GM18517 (cell line): ENCODE results near the gene EPHB3.

Source experiments
- ATAC-seq: cut with Tn5 transposase; IDR thresholded peaks from one replicate; pipeline ENCODE4 v1.9.1; 2021; ENCODE audit warnings: mild to moderate bottlenecking, moderate library complexity; ENCODE audit not compliant: unreplicated experiment

Gene EPHB3

DNA sequence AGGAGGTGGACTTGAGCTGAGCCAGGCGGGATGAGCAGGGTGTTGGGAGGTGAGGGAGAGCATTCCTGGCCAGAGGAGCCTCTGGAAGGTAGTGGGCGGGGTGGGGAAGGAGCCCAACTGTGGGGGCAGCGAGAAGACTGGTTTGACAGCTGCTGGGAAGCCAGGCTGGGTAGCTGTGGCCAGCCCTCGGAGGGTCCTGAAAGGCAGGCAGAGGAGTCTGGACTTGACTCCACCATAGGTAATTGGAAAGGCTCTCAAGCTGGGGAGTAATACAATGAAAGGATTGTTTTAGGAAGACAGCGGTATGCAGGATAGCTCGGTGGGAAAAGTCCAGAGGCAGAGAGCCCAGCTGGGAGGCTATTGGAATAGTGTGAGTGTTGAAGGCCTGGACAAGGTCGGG is 17.2 kb downstream of the EPHB3 start:
- ATAC-seq = no peak

DNA sequence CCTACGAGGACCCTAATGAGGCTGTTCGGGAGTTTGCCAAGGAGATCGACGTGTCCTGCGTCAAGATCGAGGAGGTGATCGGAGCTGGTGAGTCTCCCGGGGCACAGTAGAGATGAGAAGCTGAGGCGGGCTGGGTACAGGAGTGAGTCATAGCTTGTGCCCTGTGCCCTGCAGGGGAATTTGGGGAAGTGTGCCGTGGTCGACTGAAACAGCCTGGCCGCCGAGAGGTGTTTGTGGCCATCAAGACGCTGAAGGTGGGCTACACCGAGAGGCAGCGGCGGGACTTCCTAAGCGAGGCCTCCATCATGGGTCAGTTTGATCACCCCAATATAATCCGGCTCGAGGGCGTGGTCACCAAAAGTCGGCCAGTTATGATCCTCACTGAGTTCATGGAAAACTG is 17.9 kb downstream of the EPHB3 start:
- ATAC-seq = no peak

DNA sequence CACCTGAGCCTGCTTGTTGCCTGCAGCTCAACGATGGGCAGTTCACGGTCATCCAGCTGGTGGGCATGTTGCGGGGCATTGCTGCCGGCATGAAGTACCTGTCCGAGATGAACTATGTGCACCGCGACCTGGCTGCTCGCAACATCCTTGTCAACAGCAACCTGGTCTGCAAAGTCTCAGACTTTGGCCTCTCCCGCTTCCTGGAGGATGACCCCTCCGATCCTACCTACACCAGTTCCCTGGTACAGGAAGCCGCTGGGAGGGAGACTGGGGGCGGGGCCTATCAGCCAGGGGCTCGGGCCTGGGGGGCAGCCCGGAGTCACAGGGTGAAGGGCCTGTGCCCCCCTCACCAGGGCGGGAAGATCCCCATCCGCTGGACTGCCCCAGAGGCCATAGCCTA is 18.8 kb downstream of the EPHB3 start:
- ATAC-seq = no peak

DNA sequence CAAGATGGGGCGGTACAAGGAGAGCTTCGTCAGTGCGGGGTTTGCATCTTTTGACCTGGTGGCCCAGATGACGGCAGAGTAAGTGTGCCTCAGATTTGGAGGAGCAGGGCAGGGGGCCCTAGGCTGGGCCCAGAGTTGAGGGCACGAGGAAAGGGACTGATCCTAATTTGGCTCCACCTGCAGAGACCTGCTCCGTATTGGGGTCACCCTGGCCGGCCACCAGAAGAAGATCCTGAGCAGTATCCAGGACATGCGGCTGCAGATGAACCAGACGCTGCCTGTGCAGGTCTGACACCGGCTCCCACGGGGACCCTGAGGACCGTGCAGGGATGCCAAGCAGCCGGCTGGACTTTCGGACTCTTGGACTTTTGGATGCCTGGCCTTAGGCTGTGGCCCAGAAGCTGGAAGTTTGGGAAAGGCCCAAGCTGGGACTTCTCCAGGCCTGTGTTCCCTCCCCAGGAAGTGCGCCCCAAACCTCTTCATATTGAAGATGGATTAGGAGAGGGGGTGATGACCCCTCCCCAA is 19.8 kb downstream of the EPHB3 start:
- no peak for ATAC-seq

- no peak for ATAC-seq
Observed at GRCh38 chr3:184582646-184583577, 21.3 kb downstream of the EPHB3 start.

DNA sequence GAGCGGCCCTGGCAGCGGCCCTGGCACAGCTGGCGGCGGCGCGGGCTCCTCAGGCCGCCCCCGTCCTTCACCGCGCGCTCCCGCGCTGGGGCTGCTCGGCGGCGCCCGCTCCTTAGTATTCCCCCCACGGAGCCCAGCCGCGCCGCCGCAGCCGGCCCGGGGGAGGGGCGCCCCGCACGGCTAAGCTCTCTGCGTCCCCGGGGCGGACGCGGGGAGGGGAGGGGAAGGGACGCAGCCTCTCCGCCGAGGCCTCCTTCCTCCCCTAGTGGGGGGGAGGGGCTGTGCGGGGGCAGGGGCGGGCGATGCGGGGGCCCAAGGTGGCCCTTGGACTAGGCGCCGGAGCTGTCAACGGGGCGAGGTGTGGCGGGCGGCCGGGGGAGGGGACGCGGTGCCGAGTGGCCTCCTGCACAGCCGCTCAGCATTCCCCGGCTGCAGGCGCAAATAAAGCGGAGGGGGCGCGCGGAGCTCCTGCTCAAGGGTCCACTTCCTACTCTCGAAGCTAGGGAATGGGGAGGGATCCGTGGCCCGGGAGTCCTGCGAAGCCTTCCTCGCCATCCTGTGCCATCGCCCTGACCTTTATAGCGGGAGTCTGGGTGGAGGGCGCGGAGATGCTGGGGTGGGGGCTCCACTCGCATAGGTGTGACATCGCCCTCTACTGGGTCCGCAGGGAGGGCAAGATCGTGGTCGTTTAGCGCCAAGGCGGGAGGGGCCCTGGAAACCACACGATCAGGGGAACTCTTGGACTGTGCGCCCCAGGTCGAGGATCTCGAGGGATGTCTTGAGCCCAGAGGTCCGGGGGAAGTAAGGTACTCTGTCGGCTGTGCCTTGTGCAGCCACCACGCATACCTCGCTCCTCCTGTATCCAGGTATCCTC is 22.2 kb downstream of the EPHB3 start:
- no peak for ATAC-seq

- ATAC-seq = no peak
Observed at GRCh38 chr3:184584464-184584891, 22.9 kb downstream of the EPHB3 start.

DNA sequence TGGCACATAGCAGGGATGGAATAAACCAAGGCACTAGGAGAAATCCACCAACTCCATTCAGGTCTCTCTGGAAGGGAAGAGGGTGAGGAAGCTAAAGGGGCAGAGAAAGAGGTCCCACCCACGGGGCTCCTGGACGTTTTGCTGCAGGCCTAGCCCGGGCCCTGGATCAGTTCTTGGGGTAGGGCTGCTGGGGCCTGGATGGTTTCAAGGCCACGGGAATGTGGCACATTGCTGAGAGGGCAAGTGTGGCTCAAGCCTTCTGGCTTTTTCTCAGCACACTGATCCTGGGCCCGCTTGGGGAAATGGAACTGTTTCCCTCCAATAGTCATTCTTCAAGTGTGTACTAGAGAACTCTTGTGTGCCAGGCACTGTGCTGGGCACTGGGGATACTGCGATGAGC is 24.0 kb downstream of the EPHB3 start:
- ATAC-seq = no peak

DNA sequence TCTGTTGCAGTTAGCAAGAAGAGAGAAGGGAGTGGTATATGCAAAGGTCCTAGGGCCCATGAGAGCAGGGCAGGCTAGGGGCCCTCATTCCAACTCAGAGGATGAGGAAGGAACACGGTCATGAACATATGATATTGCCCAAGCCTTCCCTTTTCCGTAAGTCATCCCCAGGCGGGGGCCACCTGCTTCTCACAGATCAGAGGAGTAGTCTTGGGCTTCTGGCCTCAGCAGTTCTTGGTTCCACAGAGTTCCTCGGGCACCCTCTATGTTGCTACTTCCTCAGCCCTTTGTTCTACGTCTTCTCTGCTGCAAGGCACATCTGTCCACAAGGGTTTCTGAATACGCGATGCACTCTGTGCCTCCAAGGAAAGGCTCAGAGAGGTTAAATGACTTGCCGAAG is 25.3 kb downstream of the EPHB3 start:
- ATAC-seq = no peak

DNA sequence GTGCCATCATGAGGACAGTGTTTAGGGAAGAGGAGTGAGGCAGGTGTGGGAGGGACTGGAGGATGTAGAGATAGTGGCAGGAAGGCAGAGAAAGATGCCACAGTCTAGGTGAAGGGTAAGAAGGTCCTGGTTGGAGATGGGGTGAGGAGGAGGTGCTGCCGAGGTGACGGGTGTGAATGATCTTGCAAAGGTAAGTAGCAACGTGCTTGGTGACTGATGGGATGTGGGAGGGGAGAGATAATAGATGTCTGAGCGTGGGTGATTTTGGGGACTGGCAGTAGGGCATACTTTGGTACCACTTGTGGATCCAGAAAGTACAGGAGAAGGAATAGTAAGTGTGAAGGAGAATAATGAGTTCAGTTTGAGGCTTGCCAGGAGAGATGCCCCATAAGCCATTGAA is 27.2 kb downstream of the EPHB3 start:
- ATAC-seq = no peak

GRCh38 chr3:184590795-184591194 is 29.2 kb downstream of the EPHB3 start:
- no peak for ATAC-seq

DNA sequence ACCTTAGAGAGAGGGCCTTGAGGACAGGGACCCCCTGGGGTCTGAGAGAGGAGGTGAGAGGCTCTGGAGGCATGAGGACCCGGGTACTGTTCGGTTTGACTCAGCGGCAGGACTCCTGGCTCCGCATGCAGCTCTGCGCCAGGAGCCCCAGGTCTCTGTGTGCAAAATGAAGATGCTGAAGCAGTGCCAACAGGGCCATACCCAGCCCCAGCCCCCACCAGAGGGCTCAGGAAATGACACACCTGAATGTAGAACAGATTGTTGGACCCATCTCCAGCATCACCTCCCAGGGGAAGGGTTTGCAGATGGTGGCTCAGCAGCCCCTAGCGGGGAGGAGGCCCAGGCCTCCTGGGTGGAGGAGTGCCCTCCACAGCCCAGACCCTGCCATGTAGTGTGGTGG is 30.2 kb downstream of the EPHB3 start:
- ATAC-seq = no peak

GRCh38 chr3:184592371-184593219 is 31.0 kb downstream of the EPHB3 start:
- no peak for ATAC-seq

DNA sequence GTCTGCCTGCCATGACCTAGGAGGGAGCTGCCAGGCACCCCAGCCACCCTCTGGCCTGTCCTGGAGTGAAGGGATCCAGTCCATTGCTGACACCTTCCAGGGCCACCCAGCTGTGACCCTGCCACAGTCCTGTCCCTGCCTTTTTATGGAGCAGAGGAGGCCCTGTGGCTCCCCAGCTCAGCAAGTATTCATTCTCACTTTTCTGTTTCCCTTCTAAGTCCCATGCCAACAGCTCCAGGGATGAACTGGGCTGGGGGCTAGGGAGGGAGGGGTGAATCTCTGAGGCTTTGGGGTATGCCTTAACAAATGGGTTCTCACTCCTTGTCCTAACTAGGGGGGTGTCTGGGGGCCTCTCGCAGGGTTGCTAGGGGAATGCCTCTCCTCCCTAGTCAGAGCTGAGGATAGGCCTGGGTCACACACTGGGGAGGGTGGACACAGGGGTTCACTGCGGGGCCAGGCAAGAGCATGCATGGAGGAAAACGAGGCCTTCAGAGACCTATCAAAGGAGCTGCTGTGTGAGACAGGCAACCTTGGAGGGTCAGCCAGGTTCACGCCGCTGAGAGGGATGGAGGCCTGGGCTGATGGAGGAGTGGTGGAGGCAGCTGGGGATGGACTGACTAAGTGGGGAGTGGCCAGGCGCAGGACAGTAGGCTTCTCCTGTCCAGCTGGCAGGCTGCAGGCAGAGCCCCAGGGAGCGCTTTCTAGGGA is 31.8 kb downstream of the EPHB3 start:
- ATAC-seq = no peak

DNA sequence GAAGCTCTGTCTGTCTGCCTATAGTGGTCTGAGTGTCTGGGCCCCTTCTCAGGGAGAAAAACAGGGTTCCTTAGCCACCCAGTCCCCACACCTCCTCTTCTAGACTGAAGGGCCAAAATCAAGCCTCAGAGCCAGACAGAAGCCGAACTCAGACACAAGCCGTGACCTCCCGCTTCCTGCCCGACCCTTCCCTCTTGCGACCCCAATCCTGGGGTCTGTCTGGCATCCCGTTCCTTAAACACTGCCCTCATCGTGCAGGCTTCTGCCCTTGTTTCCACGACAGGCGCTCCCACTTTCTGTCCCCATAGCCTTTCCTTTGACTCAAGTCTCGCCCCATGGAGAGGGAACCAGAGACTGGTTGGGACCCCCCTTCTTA is 32.3 kb downstream of the EPHB3 start:
- ATAC-seq = no peak

GRCh38 chr3:184594371-184595001 is 32.9 kb downstream of the EPHB3 start:
- no peak for ATAC-seq

GRCh38 chr3:184595726-184596125 is 34.1 kb downstream of the EPHB3 start:
- ATAC-seq = no peak

DNA sequence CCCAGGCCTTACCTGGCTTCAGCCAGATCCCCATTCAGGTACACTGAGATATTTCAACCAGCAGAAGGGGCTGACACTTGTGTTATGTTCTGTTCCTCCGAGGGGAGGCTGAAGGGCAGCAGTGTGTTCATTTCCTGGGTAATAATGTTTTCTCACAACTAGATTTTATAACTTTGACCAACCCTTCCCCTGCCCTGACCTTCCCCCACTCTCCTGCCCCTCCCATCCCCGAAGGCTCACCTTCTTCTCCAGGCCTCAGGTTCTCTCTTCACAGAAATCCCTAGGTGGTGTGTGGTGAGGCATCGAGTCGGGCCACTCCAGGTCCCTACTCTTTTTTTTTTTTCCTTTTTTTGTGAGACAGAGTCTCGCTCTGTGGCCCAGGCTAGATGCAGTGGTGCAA is 34.6 kb downstream of the EPHB3 start:
- no peak for ATAC-seq

GRCh38 chr3:184596886-184597575 is 35.4 kb downstream of the EPHB3 start:
- ATAC-seq = no peak
